GM12892 (cell line): ENCODE data around the gene HABP4.

Experiments used
- POLR2AphosphoS5 ChIP-seq: IDR thresholded peaks from 2 replicates; pipeline ENCODE4 v1.6.1; 2011; ENCODE audit warnings: low read depth, low read length, control low read depth
- TAF1 ChIP-seq: IDR thresholded peaks from 2 replicates; pipeline ENCODE4 v1.6.1; 2011; ENCODE audit warnings: low read depth, mild to moderate bottlenecking, control low read depth, low read length, borderline replicate concordance

DNA sequence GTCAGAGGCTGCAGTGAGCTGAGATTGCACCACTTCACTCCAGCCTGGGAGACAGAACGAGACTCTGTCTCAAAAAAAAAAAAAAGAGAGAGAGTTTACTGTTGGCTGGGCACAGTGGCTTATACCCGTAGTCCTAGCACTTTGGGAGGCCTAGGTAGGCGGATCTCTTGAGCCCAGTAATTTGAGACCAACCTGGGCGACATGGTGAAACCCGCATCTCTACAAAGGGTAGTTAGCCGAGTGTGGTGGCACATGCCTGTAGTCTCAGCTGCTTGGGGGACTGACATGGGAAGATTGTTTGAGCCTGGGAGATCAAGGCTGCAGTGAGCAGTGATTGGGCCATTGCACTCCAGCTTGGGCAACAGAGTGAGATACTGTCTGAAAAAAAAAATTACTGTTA is 12.6 kb downstream of the HABP4 start:
- TF ChIP-seq TAF1, result no peak
- no peak for TF ChIP-seq POLR2AphosphoS5
